HG02798 (cell line): Measurements from ENCODE around the gene CNNM3.
A peak's percentile ranks its signal among the peaks of the same experiment; 100 is the strongest.
"Not testable (repeated sequence)": the region's sequence is repeated elsewhere in the genome, so short reads cannot be mapped to it uniquely, and the experiment has no call there.

ENCODE experiments used
- ATAC-seq: cut with Tn5 transposase; IDR thresholded peaks from one replicate; pipeline ENCODE4 v1.9.1; 2021; ENCODE audit warnings: mild to moderate bottlenecking; ENCODE audit not compliant: unreplicated experiment, poor library complexity

Gene CNNM3

DNA sequence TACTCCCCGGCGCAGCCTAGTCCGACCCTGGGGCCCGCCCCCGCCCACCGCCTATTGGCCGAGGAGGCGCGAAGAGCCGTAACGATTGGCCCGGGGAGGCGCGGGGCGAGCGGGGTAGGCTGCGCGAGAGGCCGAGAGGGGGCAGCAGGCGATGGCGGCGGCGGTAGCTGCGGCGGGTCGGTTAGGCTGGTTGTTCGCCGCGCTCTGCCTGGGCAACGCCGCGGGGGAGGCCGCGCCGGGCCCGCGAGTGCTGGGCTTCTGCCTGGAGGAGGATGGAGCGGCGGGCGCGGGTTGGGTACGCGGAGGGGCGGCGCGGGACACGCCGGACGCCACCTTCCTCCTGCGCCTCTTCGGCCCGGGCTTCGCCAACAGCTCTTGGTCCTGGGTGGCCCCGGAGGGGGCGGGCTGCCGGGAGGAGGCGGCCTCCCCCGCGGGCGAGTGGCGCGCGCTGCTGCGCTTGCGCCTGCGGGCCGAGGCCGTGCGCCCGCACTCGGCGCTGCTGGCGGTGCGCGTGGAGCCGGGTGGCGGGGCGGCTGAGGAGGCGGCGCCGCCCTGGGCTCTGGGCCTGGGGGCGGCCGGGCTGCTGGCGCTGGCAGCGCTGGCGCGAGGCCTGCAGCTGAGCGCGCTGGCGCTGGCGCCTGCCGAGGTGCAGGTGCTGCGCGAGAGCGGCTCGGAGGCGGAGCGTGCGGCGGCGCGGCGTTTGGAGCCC, at the start of gene CNNM3:
CNNM3 (plus strand) TSS at position 142 of the 709 bp plus-strand sequence; CDS start at position 152, 10 bp downstream.
- ATAC-seq, result peak; percentile 90

DNA sequence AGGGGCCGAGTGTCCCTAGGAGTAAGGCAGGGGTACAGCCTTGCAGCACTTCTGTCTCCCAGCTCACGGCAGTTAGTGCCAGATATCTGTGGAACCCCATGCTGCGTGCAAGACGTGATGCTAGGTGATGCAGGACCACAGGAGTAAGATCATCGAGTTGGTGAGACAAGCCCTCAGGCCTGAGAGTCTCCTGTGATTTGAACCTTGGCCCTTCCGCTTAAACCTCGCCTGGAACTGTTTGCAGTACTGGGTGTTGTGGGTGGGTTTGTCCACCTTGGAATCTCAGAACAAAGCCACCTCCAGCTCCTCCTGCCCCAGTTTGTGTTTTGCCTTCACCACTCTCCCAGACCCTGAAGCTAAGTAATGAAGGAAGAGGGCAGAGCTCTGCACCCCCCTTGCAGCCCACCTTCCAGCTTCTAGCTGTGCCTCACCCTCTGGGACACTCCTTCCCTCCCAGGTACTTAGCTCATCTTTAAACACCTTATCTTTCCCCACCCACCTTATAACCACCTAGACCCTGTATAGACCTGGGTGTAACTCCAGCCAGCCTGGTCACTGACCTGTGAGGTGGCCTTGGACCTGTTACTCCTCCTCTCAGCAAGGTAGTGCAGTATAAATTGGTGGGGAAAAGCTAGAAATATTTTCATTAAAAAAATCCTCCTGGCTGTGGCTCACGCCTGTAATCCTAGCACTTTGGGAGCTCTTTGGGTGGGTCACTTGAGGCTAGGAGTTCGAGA, 48.8 kb upstream of the CNNM3 start:
- no peak for ATAC-seq

DNA sequence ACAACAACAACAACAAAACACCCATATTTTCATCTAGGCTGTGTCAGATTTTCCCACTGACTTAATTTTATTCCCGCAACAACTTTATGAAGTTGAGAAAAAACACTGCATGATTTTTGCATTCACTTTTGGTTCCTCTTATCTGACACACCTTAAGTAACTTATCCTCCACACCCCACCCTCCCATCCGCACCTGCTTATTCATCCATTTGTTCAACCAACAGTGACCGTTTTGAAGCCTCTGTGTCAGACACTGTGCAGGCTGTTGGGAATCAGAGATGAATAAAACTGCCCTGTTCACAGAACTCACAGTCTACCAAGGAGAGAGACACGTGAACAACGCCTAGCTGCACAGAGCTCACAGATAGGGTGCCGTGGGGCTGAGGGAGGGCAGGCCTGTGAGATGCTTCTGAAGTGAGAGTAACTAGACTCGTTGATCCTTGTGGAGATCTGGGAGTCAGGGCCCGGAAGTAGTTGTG, 47.9 kb upstream of the CNNM3 start:
- ATAC-seq, result no peak

DNA sequence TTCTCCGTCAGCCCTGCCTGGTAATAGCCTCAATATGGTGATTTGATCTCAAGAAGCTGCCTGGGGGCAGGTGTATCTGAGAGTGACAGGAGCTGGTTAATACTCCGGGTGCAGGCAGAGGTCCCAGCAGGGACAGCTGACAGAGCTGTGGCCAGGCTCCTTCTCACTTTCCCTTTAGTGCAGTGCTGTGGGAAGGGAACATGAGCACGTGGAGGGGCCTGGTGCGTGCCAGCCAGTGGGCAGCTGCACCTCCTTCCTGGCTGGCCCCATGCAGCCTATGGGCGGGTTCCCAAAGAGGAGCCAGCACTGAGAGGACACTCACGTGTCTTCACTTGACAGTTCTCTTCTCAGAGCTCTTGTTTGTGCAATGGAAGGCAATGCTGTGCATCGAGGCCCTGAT, 46.3 kb upstream of the CNNM3 start:
- no peak for ATAC-seq

DNA sequence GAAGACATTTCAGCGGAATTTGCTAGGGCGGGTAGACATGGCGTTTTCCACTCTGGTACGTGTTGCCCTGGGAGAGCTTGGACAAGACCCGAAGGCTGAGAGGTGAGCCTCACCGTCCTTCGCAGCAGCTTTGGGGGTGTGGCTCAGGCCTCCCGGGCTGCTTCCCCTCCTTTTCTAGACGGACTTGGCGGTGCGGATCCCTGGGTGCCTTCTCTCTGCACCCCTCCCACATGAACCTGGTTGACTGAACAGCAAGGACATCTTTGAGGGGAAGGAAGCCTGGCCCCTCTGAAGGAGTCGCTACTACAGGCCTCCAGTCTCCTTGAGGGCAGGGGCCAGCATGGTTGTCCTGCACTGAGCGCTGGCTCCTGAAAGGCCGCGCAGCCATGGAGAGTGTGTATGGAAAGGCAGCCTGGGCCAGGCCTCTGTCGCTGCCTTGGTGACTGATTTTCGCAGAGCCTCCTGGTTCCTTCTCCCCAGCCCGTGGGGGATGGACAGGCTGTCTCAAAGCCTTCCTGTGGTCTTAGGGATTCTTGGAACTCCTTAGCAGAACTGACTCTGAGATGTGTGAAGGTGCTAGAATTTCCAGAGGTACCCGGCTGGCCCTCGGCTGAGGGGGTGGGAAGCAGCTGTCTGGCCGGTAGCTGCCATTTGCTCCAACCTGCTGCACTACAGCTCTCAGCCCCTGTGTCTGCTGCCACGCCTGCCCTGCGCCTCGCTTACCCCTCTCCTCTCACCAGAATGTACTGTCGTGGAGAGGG, 45.4 kb upstream of the CNNM3 start:
- no peak for ATAC-seq

DNA sequence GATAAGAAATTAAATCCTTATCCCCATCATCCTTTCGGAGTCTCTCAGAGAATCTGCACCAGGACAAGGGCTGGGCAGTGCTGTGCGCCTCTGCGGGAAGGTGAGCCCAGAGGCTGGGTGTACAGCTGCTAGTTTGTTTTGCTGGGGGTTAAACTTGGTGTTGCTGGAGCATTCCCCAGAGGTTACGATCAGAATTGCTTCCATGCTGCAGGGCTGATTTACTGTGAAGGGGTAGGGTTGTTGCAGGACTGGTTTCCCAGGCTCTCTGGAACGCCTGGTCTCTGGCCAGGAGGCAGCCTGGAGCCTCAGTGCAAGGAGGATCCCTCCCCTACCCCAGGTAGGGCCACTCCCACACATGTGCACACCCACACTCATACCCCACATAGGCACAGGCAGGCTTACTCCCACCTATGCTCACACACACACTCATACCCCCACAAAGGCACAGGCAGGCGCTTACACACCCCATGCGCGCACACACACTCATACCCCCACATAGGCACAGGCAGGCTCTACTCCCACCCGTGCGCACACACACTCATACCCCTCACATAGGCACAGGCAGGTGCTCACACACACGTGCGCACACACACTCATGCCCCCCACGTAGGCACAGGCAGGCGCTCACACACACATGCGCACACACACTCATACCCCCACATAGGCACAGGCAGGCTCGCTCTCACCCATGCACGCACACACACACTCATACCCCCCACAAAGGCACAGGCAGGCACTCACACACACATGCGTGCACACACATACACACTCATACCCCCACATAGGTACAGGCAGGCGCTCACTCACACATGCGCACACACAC, 44.1 kb upstream of the CNNM3 start:
- ATAC-seq, result no peak

DNA sequence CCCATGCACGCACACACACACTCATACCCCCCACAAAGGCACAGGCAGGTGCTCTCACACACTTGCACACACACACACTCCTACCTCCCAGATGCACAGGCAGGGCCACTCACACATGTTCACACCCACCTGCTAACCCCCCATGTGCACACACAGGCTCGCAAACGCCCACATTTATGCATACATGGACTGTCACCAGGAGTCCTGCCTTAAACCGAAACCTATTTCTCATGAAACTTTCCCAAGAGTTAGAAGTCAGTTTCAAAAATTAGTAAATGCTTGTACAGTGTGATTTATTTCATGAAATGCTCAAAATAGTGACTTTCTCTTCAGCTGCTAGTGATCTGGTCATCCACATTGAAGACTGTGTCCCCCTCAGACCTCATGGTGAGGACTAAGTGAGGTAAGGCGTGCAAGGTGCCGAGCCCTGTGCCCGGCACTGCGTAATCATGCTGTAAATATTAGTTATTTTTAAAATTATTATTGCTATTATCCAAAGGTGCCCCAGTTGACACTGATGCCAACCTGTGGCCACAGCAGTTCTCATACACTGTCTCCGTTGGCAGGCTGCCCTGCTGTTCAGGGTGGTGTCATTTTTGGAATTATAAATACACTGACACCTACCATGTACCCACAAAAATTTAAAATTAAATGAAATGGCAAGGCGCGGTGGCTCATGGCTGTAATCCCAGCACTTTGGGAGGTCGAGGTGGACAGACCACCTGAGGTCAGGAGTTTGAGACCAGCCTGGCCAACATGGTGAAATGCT, 43.0 kb upstream of the CNNM3 start:
- ATAC-seq, result peak; percentile 53

DNA sequence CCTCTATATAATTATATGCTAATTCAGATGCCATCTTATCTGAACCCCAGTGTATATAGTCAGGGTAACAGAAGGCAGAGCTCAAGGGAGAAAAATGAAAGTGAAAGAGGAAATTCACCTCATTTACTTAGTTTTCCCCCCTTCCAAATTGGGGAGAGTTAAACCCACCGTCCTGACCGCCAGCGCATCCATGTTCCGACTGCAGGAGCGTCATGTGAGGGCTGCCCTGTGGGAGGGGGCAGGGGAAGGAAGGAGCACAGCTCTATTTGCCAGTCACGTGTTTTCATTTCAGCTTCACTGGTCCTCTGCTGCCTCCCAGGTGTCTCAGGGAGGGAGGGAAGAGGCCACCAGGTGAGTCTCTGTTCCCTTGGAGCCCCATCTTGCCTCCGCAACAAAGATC, 42.1 kb upstream of the CNNM3 start:
- ATAC-seq, result no peak

DNA sequence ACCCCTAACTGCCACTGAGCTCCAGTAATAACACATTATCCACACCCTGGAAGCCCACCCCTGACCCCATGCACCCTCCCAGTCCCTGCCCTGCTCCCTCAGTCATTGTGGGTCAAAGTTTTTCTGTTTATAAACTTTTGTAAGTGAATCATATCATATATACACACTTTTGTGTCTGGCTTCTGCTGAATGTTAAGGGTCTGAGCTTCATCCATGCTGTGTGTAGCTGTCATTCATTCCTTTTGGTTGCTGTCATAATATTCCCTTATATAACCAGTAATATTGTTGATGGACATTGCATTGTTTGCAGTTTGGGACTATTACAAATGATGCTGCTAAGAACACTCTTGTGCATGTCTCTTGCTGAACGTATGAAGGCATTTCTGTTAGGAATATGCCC, 40.9 kb upstream of the CNNM3 start:
- no peak for ATAC-seq

DNA sequence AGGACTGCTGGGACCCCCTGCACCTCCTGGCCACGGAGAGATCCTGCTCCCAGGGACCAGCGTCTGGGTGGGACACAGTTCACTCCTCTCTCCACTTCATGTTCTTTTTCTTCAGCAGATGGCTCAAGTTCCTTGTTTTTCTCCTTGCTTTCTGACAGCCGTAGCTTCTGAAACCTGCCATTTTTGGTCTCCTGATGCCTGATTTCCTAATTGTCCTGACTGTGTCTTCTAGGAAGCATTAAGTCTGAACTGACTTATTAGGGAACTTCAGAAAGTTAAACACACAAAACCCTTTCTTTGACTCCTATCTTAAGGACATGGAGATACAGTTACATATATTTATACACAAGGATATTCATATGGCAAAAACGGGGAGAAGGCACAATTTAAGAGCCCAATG, 32.7 kb upstream of the CNNM3 start:
- no peak for ATAC-seq

DNA sequence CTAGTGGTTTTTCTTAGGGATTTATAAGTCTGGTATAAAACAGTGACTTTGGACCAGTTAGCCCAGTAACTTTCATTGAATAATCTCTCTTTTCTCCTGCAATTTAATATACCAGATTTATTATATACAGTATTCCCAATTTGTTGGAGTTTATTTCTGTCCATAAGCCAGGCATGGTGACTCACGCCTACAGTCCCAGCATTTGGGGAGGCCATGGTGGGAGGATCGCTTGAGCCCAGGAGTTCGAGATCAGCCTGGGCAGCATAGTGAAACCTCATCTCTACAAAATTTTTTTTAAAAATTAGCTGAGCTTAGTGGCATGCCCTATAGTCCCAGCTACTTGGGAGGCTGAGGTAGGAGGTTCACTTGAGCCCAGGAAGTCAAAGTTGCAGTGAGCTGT, 28.7 kb upstream of the CNNM3 start:
- no peak for ATAC-seq

DNA sequence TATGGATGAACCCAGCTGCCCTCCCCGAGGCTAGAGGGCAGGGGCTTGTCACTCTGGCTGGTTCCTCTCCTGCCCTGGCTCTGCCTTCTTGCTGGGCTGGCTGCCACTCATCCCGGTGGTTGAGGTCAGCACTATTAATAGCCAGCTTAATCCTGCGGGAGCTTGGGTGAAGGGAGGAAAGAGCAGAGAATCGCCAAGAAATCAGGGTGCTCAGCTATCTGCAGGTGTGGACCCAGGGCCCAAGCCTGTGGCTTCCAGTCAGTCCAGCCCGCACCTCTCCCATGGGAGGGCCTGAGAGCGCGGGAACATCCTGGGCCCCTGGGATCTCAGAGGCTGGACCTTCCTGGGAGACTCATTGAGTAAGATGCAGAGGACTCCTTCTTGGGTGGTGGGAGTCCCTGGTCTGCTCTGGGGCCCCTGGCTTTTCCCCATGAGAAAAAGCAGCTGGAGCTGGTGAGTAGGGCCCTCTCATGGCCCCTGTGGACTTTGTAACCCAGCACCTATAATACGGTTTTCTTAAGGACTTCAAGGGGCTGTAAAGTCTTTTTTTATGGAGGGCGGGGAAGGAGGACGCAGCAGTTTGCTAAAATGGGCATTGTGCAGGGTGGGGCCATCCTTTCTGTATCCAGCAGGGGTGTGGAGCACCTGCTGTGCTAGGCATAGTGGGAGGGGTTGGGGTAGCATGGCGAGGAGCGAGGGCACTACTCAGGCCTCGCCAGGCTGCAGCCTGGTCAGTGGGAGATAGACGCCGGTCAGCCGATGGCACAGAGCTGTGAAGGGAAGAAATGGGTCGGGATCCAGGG, 27.4 kb upstream of the CNNM3 start:
- ATAC-seq, result no peak

DNA sequence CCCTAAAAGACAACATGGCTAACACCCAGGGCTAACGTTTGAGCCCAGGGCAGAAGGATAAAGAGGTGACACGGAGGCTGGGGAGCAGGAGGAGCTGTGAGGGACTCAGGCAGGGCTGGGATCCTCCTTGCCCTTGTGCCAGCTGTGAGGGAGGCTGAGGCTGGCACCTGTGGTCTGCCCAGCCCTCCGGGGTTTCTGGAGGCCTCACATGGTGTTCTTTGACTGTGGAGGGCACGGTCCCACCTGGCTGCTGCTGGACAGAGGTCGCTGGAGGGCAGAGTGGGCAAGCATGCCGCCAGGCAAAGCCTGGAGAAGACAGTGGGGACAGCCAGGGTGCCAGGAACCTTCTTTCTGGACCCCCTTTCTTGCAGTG, 26.8 kb upstream of the CNNM3 start:
- no peak for ATAC-seq

DNA sequence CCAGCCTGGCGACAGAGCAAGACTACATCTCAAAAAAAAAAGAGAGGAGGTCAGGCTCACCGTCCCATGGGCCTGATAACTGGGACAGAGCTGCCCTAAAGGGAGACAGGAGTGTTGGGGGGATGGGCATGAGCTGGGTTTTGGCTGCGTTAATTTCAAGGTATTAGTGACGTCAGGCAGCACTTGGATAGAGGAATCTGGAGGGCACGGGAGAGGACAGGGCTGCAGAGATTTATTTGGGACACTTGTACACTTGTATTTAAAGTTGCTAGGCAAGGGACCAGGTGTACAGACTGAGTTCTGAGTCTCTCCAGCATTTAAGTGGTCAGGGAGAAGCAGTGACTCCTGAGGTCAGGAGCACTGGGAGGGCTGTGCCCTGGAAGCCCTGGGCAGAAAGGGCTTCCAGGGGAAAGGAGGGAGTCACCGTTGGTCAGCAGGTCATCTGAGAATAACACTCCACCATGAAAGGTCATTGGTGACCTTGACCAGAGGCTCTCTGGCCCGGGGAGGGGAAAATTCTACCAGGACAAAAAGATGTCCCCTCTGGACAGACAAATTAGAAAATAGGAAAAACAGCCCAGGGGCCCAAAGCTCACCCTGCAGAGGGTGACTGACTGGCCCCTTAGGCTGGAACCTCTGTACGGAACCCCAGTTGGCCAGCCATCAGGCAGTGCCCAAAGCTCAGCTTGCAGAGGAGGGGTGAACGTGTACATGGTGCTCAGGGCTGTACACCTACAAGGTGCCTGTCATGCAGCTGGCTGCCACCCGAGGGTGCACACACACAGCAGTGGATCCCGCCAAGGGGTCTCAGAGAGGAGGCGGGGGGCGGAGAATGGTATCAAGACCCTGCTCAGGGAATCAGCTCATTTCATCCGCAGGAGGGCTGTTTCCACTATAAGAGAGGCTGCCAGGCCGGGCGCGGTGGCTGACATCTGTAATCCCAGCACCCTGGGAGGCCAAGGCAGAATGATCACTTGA, 23.0 kb upstream of the CNNM3 start:
- ATAC-seq, result no peak

DNA sequence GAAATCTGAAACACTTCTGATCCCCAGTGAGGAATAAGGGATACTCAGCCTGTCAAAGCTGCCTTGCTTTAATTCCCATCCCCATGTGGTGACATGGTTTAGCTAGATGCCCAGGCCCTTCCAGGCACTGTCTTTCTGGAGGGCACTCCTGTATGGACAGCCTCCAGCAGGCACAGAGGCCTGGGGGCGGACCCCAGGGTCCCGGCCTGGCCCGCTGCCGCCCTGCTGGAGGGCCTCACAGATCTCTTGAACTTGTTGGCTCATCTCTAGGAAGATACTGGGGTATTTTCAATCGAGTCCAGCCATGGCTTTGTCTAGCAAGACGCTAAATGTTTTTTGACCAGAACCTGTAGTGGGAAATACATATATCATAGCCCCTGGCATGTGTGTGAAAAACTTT, 21.0 kb upstream of the CNNM3 start:
- no peak for ATAC-seq

DNA sequence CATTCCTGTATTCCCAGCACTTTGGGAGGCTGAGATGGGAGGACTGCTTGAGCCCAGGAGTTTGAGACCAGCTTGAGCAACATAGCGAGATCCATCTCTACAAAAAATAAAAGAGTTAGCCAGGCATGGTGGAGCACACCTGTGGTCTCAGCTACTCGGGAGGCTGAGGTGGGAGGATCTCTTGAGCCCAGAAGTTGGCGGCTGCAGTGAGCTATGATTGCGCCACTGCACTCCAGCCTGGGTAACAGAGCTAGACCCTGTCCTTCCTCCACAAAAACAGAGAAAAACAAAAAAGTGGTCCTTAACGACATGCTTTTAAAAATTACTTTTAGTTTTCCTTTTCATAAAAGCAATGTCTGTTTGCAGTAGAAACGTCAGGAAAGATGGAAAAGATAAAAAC, 19.6 kb upstream of the CNNM3 start:
- not testable (repeated sequence) for ATAC-seq

DNA sequence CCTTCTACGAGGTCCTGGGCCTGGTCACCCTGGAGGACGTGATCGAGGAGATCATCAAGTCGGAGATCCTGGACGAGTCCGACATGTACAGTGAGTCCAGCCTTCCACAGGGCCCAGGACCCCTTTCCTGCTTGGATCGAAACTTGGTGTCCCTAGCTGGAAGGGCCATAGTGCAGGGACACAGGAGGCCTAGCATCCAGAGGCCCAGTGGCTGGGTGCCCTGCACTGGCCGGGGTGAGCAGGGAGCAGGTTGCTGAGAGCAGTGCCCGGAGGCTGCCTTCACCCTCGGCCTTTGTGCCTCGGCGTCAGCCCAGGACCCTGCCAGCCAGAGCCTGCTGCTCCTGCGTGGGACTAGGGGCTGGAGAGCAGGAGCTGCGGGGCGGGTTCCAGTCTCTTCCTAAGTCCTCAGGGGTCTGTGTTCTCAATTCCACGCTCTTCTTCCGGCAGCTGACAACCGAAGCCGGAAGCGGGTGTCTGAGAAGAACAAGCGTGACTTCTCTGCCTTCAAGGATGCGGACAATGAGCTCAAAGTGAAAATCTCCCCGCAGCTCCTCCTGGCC, 18.9 kb upstream of the CNNM3 start:
- ATAC-seq, result no peak
